H9 (cell line): ENCODE measurements around the gene SLC25A36. TPM values are rescaled to one million over a fixed set of nuclear protein-coding genes. Genes with fewer than 3 reads are reported as not detected.

Experiments used
- DNase-seq: peaks from one replicate; pipeline ENCODE4 v3.0.0-alpha.2; 2017
- H2AFZ ChIP-seq: one replicate; pipeline ENCODE4 v1.6.1; 2013; ENCODE audit warnings: mild to moderate bottlenecking, low read length, control low read depth, moderate library complexity
- H2AK5ac ChIP-seq: 2 replicates; pipeline ENCODE4 v1.6.1; 2013; ENCODE audit warnings: low read length, control low read depth, mixed read lengths; ENCODE audit not compliant: insufficient read length
- H2BK120ac ChIP-seq: one replicate; pipeline ENCODE4 v1.6.1; 2013; ENCODE audit warnings: low read depth, mild to moderate bottlenecking, low read length, control low read depth, inconsistent platforms; ENCODE audit not compliant: poor library complexity, severe bottlenecking
- H2BK12ac ChIP-seq: 2 replicates; pipeline ENCODE4 v1.6.1; 2013; ENCODE audit warnings: low read length, control low read depth, mixed read lengths, low read depth; ENCODE audit not compliant: insufficient read length
- H2BK15ac ChIP-seq: 2 replicates; pipeline ENCODE4 v1.6.1; 2013; ENCODE audit warnings: low read depth, low read length, control low read depth
- H2BK20ac ChIP-seq: one replicate; pipeline ENCODE4 v1.6.1; 2013; ENCODE audit warnings: low read depth, mild to moderate bottlenecking, low read length, control low read depth, inconsistent platforms; ENCODE audit not compliant: poor library complexity, severe bottlenecking
- H2BK5ac ChIP-seq: 2 replicates; pipeline ENCODE4 v1.6.1; 2013; ENCODE audit warnings: low read length, control low read depth, mixed read lengths; ENCODE audit not compliant: insufficient read length
- H3K14ac ChIP-seq: 2 replicates; pipeline ENCODE4 v1.6.1; 2013; ENCODE audit warnings: low read length, control low read depth; ENCODE audit not compliant: insufficient read depth
- H3K18ac ChIP-seq: 2 replicates; pipeline ENCODE4 v1.6.1; 2013; ENCODE audit warnings: low read depth, mild to moderate bottlenecking, mixed read lengths, low read length, control low read depth; ENCODE audit not compliant: insufficient read length
- H3K23ac ChIP-seq: 2 replicates; pipeline ENCODE4 v1.6.1; 2013; ENCODE audit warnings: low read length, control low read depth, mixed read lengths, low read depth; ENCODE audit not compliant: insufficient read length
- H3K23me2 ChIP-seq: 2 replicates; pipeline ENCODE4 v1.6.1; 2013; ENCODE audit warnings: low read depth, mild to moderate bottlenecking, mixed read lengths, low read length, control low read depth; ENCODE audit not compliant: insufficient read length, poor library complexity, severe bottlenecking
- H3K27ac ChIP-seq: 2 replicates; pipeline ENCODE4 v1.5.1; 2013; ENCODE audit warnings: low read length, control low read depth, mixed read lengths, low read depth; ENCODE audit not compliant: insufficient read length
- H3K27me3 ChIP-seq: 2 replicates; pipeline ENCODE4 v1.6.1; 2013; ENCODE audit warnings: low read length, control low read depth, inconsistent platforms; ENCODE audit not compliant: insufficient read depth
- H3K4ac ChIP-seq: 2 replicates; pipeline ENCODE4 v1.6.1; 2013; ENCODE audit warnings: low read depth, mild to moderate bottlenecking, control low read depth, inconsistent platforms, low read length, moderate library complexity
- H3K4me1 ChIP-seq: 2 replicates; pipeline ENCODE4 v1.6.1; 2013; ENCODE audit warnings: low read length, control low read depth, inconsistent platforms; ENCODE audit not compliant: insufficient read depth
- H3K4me2 ChIP-seq: 2 replicates; pipeline ENCODE4 v1.6.1; 2013; ENCODE audit warnings: low read length, control low read depth, mixed read lengths; ENCODE audit not compliant: insufficient read length, insufficient read depth
- H3K56ac ChIP-seq: 2 replicates; pipeline ENCODE4 v1.6.1; 2013; ENCODE audit warnings: low read depth, mild to moderate bottlenecking, mixed read lengths, low read length, control low read depth; ENCODE audit not compliant: insufficient read length
- H3K79me1 ChIP-seq: 2 replicates; pipeline ENCODE4 v1.6.1; 2013; ENCODE audit warnings: low read depth, mild to moderate bottlenecking, moderate library complexity, low read length, control low read depth, inconsistent platforms; ENCODE audit not compliant: insufficient read depth, poor library complexity, severe bottlenecking
- H3K79me2 ChIP-seq: 2 replicates; pipeline ENCODE4 v1.6.1; 2013; ENCODE audit warnings: low read length, control low read depth, inconsistent platforms; ENCODE audit not compliant: insufficient read depth
- H3K9ac ChIP-seq: 2 replicates; pipeline ENCODE4 v1.6.1; 2013; ENCODE audit warnings: low read length, control low read depth, mixed read lengths; ENCODE audit not compliant: insufficient read length; ENCODE audit errors: extremely low read depth
- H3K9me3 ChIP-seq: one replicate; pipeline ENCODE4 v1.6.1; 2013; ENCODE audit warnings: low read depth, low read length, inconsistent platforms; ENCODE audit not compliant: control insufficient read depth
- H3T11ph ChIP-seq: one replicate; pipeline ENCODE4 v1.6.1; 2013; ENCODE audit warnings: mild to moderate bottlenecking, low read length, control low read depth, inconsistent platforms
- H4K20me1 ChIP-seq: one replicate; pipeline ENCODE4 v1.6.1; 2013; ENCODE audit not compliant: control insufficient read depth, insufficient read length, insufficient read depth
- H4K5ac ChIP-seq: 2 replicates; pipeline ENCODE4 v1.6.1; 2013; ENCODE audit warnings: low read depth, mild to moderate bottlenecking, mixed read lengths, low read length, control low read depth; ENCODE audit not compliant: insufficient read length
- H4K8ac ChIP-seq: replicated peaks from 2 replicates; pipeline ENCODE4 v1.6.1; 2013; ENCODE audit warnings: low read length, control low read depth, mixed read lengths, low read depth; ENCODE audit not compliant: insufficient read length
- H4K91ac ChIP-seq: 2 replicates; pipeline ENCODE4 v1.6.1; 2013; ENCODE audit warnings: low read depth, mild to moderate bottlenecking, moderate library complexity, mixed read lengths, low read length, control low read depth; ENCODE audit not compliant: insufficient read length
- H3K27ac Mint-ChIP-seq, 3 experiments: 2 replicates in 2 of 3; 3 replicates in 1 of 3; pipeline ENCODE4 v1.8.0; 2020 to 2021; ENCODE audit warnings: mixed read lengths in 3 of 3, mild to moderate bottlenecking in 1 of 3, moderate library complexity in 1 of 3
- H3K27me3 Mint-ChIP-seq: 2 replicates; pipeline ENCODE4 v1.8.0; 2021; ENCODE audit warnings: low read depth, mild to moderate bottlenecking, moderate library complexity, mixed read lengths
- H3K36me3 Mint-ChIP-seq, 3 experiments: 2 replicates in 2 of 3; 3 replicates in 1 of 3; pipeline ENCODE4 v1.8.0; 2020 to 2021; ENCODE audit warnings: low read depth in 3 of 3, mixed read lengths in 3 of 3; ENCODE audit not compliant: insufficient read depth in 1 of 3
- H3K4me1 Mint-ChIP-seq, 2 experiments: 2 replicates each; pipeline ENCODE4 v1.8.0; 2020; ENCODE audit warnings: mixed read lengths in 2 of 2
- H3K4me3 Mint-ChIP-seq, 2 experiments: 2 replicates in 1 of 2; 3 replicates in 1 of 2; pipeline ENCODE4 v1.8.0; 2020 to 2021; ENCODE audit warnings: mild to moderate bottlenecking in 2 of 2, mixed read lengths in 2 of 2, moderate library complexity in 1 of 2
- H3K9me3 Mint-ChIP-seq, 2 experiments: 2 replicates in 1 of 2; 3 replicates in 1 of 2; pipeline ENCODE4 v1.8.0; 2020; ENCODE audit warnings: mild to moderate bottlenecking in 2 of 2, mixed read lengths in 2 of 2, moderate library complexity in 1 of 2
- WGBS: extraction: QIAGEN DNeasy Blood & Tissue Kit; methylation state at CpG from one replicate; pipeline ENCODE4 v1.1.7; 2013; ENCODE audit warnings: missing lambda C conversion rate, low lambda C conversion rate, mixed read lengths; ENCODE audit not compliant: insufficient read length; ENCODE audit errors: extremely low coverage; 5-methylcytosine and 5-hydroxymethylcytosine counted together
- total RNA-seq: library from RNA; stranded (reverse); gene quantifications from 2 replicates; pipeline ENCODE4 v1.2.1, GENCODE V29; 2021
- TF ChIP-seq, protein P1 (sequence below): fragments of 200-600 bp; sonication (generic); conservative IDR thresholded peaks from 3 replicates; pipeline ENCODE4 v1.8.0; 2021; ENCODE audit warnings: antibody characterized with exemption, mild to moderate bottlenecking

The SLC25A36 gene
- total RNA-seq, 1 experiment from 2014 or later, result 70.0 TPM

- no peaks in the 10 kb centered on the region for H3K27me3 ChIP-seq
- TF ChIP-seq, protein P1, sequence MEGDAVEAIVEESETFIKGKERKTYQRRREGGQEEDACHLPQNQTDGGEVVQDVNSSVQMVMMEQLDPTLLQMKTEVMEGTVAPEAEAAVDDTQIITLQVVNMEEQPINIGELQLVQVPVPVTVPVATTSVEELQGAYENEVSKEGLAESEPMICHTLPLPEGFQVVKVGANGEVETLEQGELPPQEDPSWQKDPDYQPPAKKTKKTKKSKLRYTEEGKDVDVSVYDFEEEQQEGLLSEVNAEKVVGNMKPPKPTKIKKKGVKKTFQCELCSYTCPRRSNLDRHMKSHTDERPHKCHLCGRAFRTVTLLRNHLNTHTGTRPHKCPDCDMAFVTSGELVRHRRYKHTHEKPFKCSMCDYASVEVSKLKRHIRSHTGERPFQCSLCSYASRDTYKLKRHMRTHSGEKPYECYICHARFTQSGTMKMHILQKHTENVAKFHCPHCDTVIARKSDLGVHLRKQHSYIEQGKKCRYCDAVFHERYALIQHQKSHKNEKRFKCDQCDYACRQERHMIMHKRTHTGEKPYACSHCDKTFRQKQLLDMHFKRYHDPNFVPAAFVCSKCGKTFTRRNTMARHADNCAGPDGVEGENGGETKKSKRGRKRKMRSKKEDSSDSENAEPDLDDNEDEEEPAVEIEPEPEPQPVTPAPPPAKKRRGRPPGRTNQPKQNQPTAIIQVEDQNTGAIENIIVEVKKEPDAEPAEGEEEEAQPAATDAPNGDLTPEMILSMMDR, result no peak
- H3K79me2 ChIP-seq, result peaks cover 43% of the 10 kb centered on the region; the same call in 1 of the 2 replicates
- H3K9me3 Mint-ChIP-seq, result no peaks in the 10 kb centered on the region
- H3K23ac ChIP-seq, result no peak overlapping the region
- no peak overlapping the region for H3K4me2 ChIP-seq
- peaks cover 2% of the 10 kb centered on the region for H4K20me1 ChIP-seq
- H3K18ac ChIP-seq, result no peak overlapping the region
- no peaks in the 10 kb centered on the region for H3K27me3 Mint-ChIP-seq
- no peak overlapping the region for H3K4ac ChIP-seq
- H3K36me3 Mint-ChIP-seq, result peaks cover 7 to 18% (median 7%) of the 10 kb centered on the region in 3 experiments; a peak in 6 of 7 replicates
- H3K27ac ChIP-seq, result no peak overlapping the region
- no peaks in the 10 kb centered on the region; the same call in 1 of the 2 replicates for H3K4me1 ChIP-seq
- no peak overlapping the region for H3T11ph ChIP-seq
- no peak for DNase-seq
- peaks cover 43 to 47% of the 10 kb centered on the region in 2 experiments for H3K4me1 Mint-ChIP-seq
- no peak overlapping the region for H3K56ac ChIP-seq
- peak overlapping the region in 2 of 3 experiments; percentile 17 to 22; a peak in 1 of 7 replicates for H3K27ac Mint-ChIP-seq
- H4K5ac ChIP-seq, result no peak overlapping the region
- H2BK20ac ChIP-seq, result no peak overlapping the region
- no peak overlapping the region for H4K8ac ChIP-seq
- H3K23me2 ChIP-seq, result no peaks in the 10 kb centered on the region
- WGBS, result no CpG with 5 or more reads among the region's 5 CpGs
- no peak overlapping the region for H3K4me3 Mint-ChIP-seq
- H4K91ac ChIP-seq, result no peak overlapping the region
- H3K14ac ChIP-seq, result no peak overlapping the region
- H2AFZ ChIP-seq, result no peak overlapping the region
- H2BK12ac ChIP-seq, result no peak overlapping the region
- H3K9ac ChIP-seq, result no peak overlapping the region
- H2BK120ac ChIP-seq, result no peak overlapping the region
- H3K9me3 ChIP-seq, result no peaks in the 10 kb centered on the region
- H2AK5ac ChIP-seq, result no peak overlapping the region
- H3K79me1 ChIP-seq, result peaks cover 5% of the 10 kb centered on the region
- H2BK15ac ChIP-seq, result no peak overlapping the region
- H2BK5ac ChIP-seq, result no peak overlapping the region
Observed at GRCh38 chr3:140953028-140953960, 11.7 kb downstream of the SLC25A36 start.
